ENCODE measurements around the gene SLC35D1. TPM values are rescaled to one million over a fixed set of nuclear protein-coding genes. Genes with fewer than 3 reads are reported as not detected.

Gene SLC35D1
- polyA plus RNA-seq, 1 of the 3 experiments (the other 2 are of a cell fraction): 4.8 TPM

GRCh38 chr1:66993076-66993475 is 60.9 kb downstream of the SLC35D1 start:
- Histone ChIP-seq H2AFZ (ENCODE audit: low read depth) (no peak overlapping the region), H3K9me2 (no peaks in the 10 kb centered on the region), H3K79me2 (ENCODE audit: insufficient read depth) (no peaks in the 10 kb centered on the region), H3K27me3 (ENCODE audit: insufficient read depth) (no peaks in the 10 kb centered on the region), H3K4me1 (ENCODE audit: control insufficient read depth in 1 of 2, insufficient read depth in 2 of 2, low read depth in 1 of 2, low read length in 1 of 2) (peaks cover 0 to 3% of the 10 kb centered on the region in 2 experiments; a peak in 1 of 4 replicates), H3K4me2 (no peak overlapping the region), H3K4me3 (ENCODE audit: low read depth in 2 of 2, low read length in 1 of 2) (no peak overlapping the region), H3F3A (replicated peaks; ENCODE audit: insufficient read depth) (peaks cover 5% of the 10 kb centered on the region), H3K9me3 (no peaks in the 10 kb centered on the region), H3K36me3 (replicated peaks in 1 of 2; ENCODE audit: control insufficient read depth in 1 of 2, insufficient read depth in 2 of 2, low read length in 1 of 2) (peaks cover 19 to 38% of the 10 kb centered on the region in 2 experiments), H3K9ac (no peak overlapping the region), H3K27ac (ENCODE audit: low read depth in 2 of 2, low read length in 1 of 2) (no peak overlapping the region), H4K20me1 (ENCODE audit: insufficient read depth) (no peaks in the 10 kb centered on the region)
- ChIA-PET CTCF (interaction anchor here (1.9 to 6.6 kb wide), 3 partner anchors 156 to 228 kb away, joined by 10 to 67 read pairs (median 18); no protein-coding TSS in a partner anchor), POLR2A (interaction anchor here (1.0 kb wide), 1 partner anchor 63 kb away, joined by 3 read pairs; no protein-coding TSS in a partner anchor)
- TF ChIP-seq SMC3 (IDR thresholded peaks at IDR 0.05; ENCODE audit: low read depth, low read length) (no peak), MXI1 (IDR thresholded peaks at IDR 0.05; ENCODE audit: low read depth, low read length) (no peak), REST (IDR thresholded peaks at IDR 0.05; ENCODE audit: low read depth, low read length) (no peak), CHD2 (IDR thresholded peaks at IDR 0.05; ENCODE audit: low read length, partially characterized antibody) (no peak), RCOR1 (IDR thresholded peaks at IDR 0.05; ENCODE audit: low read length) (no peak), JUND (IDR thresholded peaks at IDR 0.05) (no peak), IRF3 (IDR thresholded peaks at IDR 0.05; ENCODE audit: low read depth, low read length) (no peak), YY1 (IDR thresholded peaks at IDR 0.05; ENCODE audit: low read depth) (no peak), RAD21 (IDR thresholded peaks at IDR 0.05; ENCODE audit: low read length) (no peak), NRF1 (IDR thresholded peaks at IDR 0.05; ENCODE audit: low read depth, low read length) (no peak), RFX5 (IDR thresholded peaks at IDR 0.05; ENCODE audit: low read length) (no peak)
- 91% methylated on average over 3 of the region's 3 CpGs for WGBS (ENCODE audit: low lambda C conversion rate)
- DNase-seq: no peak

- Histone ChIP-seq H3K27ac (ENCODE audit: low read depth in 2 of 2, low read length in 1 of 2) (no peak overlapping the region; a peak in 1 of 4 replicates), H3K9me2 (no peaks in the 10 kb centered on the region), H3F3A (replicated peaks; ENCODE audit: insufficient read depth) (peaks cover 10% of the 10 kb centered on the region), H3K79me2 (ENCODE audit: insufficient read depth) (no peaks in the 10 kb centered on the region), H3K27me3 (ENCODE audit: insufficient read depth) (no peaks in the 10 kb centered on the region), H3K9me3 (no peaks in the 10 kb centered on the region), H3K4me2 (no peak overlapping the region), H3K4me3 (ENCODE audit: low read depth in 2 of 2, low read length in 1 of 2) (no peak overlapping the region), H3K4me1 (ENCODE audit: control insufficient read depth in 1 of 2, insufficient read depth in 2 of 2, low read depth in 1 of 2, low read length in 1 of 2) (no peaks in the 10 kb centered on the region), H3K9ac (no peak overlapping the region), H4K20me1 (ENCODE audit: insufficient read depth) (no peaks in the 10 kb centered on the region), H3K36me3 (replicated peaks in 1 of 2; ENCODE audit: control insufficient read depth in 1 of 2, insufficient read depth in 2 of 2, low read length in 1 of 2) (peaks cover 81 to 86% of the 10 kb centered on the region in 2 experiments), H2AFZ (ENCODE audit: low read depth) (no peak overlapping the region)
- POLR2A ChIA-PET: no interaction called here
- CTCF ChIA-PET: interaction anchor here (0.7 to 1.8 kb wide), 4 partner anchors 10 to 261 kb away, joined by 3 to 12 read pairs (median 4); no protein-coding TSS in a partner anchor
- WGBS (ENCODE audit: low lambda C conversion rate): 90% methylated on average over 1 of the region's 1 CpG
- DNase-seq: no peak
- TF ChIP-seq TCF12 (IDR thresholded peaks at IDR 0.05) (no peak), SIN3A (IDR thresholded peaks at IDR 0.05; ENCODE audit: borderline replicate concordance, low read depth, low read length) (no peak), FOSL2 (IDR thresholded peaks at IDR 0.05; ENCODE audit: borderline replicate concordance, low read depth) (no peak), CTCF (IDR thresholded peaks at IDR 0.05) (no peak), NRF1 (IDR thresholded peaks at IDR 0.05; ENCODE audit: low read depth, low read length) (no peak), SMC3 (IDR thresholded peaks at IDR 0.05; ENCODE audit: low read depth, low read length) (no peak), IRF3 (IDR thresholded peaks at IDR 0.05; ENCODE audit: low read depth, low read length) (no peak), TAF1 (IDR thresholded peaks at IDR 0.05; ENCODE audit: borderline replicate concordance, low read depth, low read length) (no peak), USF1 (IDR thresholded peaks at IDR 0.05; ENCODE audit: borderline replicate concordance, low read depth) (no peak), RXRA (IDR thresholded peaks at IDR 0.05; ENCODE audit: borderline replicate concordance, low read depth) (no peak), RAD21 (IDR thresholded peaks at IDR 0.05; ENCODE audit: low read length) (no peak), EP300 (IDR thresholded peaks at IDR 0.05; ENCODE audit: borderline replicate concordance in 1 of 2, low read depth in 1 of 2, low read length in 1 of 2) (no peak)
Measured at GRCh38 chr1:66985835-66986234, 68.1 kb downstream of the SLC35D1 start.
